ENCODE data around the gene TAB3.

DNA sequence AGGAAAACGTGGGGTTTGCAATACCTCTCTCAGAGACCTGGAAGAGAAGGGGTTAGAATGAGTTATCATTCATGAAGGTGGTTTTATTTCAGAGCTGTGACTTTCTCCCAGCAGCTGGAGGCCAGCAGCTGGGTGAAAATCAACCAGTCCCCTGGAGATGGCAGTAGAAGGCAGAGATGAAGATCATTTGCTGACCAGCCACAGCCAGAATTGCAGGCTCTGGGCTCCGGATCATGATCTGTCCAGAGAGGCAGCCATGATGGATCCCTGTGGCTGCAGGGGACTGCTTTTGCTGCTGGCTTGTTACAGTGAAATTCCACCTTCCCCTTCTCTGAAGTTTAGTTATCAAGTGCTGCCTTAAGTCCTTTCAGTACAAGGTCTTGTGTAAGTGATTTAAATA lies 46.9 kb upstream of the TAB3 start:
- TF ChIP-seq, protein P1, sequence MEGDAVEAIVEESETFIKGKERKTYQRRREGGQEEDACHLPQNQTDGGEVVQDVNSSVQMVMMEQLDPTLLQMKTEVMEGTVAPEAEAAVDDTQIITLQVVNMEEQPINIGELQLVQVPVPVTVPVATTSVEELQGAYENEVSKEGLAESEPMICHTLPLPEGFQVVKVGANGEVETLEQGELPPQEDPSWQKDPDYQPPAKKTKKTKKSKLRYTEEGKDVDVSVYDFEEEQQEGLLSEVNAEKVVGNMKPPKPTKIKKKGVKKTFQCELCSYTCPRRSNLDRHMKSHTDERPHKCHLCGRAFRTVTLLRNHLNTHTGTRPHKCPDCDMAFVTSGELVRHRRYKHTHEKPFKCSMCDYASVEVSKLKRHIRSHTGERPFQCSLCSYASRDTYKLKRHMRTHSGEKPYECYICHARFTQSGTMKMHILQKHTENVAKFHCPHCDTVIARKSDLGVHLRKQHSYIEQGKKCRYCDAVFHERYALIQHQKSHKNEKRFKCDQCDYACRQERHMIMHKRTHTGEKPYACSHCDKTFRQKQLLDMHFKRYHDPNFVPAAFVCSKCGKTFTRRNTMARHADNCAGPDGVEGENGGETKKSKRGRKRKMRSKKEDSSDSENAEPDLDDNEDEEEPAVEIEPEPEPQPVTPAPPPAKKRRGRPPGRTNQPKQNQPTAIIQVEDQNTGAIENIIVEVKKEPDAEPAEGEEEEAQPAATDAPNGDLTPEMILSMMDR (IDR thresholded peaks at IDR 0.05; ENCODE audit: insufficient read depth, low read length, poor library complexity, severe bottlenecking) = no peak
- TF ChIP-seq EZH2phosphoT487 (conservative IDR thresholded peaks at IDR 0.05; ENCODE audit: low read length) = no peak

All from SU-DHL-6 (cell line).